Keratinocyte (primary cell): Measurements from ENCODE around the gene PPP1R3C. TPM values are rescaled to one million over a fixed set of nuclear protein-coding genes. Genes with fewer than 3 reads are reported as not detected.
A peak's percentile ranks its signal among the peaks of the same experiment; 100 is the strongest.

Experiments
- DNase-seq: peaks from one replicate; pipeline ENCODE4 v3.0.0-alpha.2; 2011; ENCODE audit warnings: low read depth, missing footprints, low spot score
- FAIRE-seq: peaks from 2 replicates; lab custom pipeline; 2011; peaks lifted over from hg19 to GRCh38; lab: Jason Lieb, UNC
- H2AFZ ChIP-seq: 2 replicates; pipeline ENCODE4 v1.6.0; 2012; ENCODE audit warnings: low read length, control low read depth, inconsistent platforms; ENCODE audit not compliant: control insufficient read depth
- H3K27ac ChIP-seq: 2 replicates; pipeline ENCODE4 v1.5.1; 2011; ENCODE audit warnings: low read length; ENCODE audit not compliant: control insufficient read depth, insufficient read depth
- H3K27me3 ChIP-seq: 3 replicates; pipeline ENCODE4 v1.6.0; 2011; ENCODE audit warnings: low read length; ENCODE audit not compliant: control insufficient read depth, insufficient read depth; ENCODE audit errors: extremely low read depth
- H3K36me3 ChIP-seq, 2 experiments: 2 replicates in 1 of 2; 3 replicates in 1 of 2; pipeline ENCODE4 v1.5.1; 2011; ENCODE audit warnings: low read length in 2 of 2, mild to moderate bottlenecking in 1 of 2; ENCODE audit not compliant: control insufficient read depth in 2 of 2, insufficient read depth in 2 of 2; ENCODE audit errors: extremely low read depth in 1 of 2
- H3K4me1 ChIP-seq: 3 replicates; pipeline ENCODE4 v1.5.1; 2011; ENCODE audit warnings: low read length; ENCODE audit not compliant: control insufficient read depth, insufficient read depth; ENCODE audit errors: extremely low read depth
- H3K4me2 ChIP-seq: 3 replicates; pipeline ENCODE4 v1.6.0; 2011; ENCODE audit warnings: low read depth, low read length; ENCODE audit not compliant: control insufficient read depth, insufficient read depth; ENCODE audit errors: extremely low read depth
- H3K4me3 ChIP-seq, 3 experiments: fragments of 200-600 bp in 1 of 3; sonication (generic) in 1 of 3; 2 replicates in 2 of 3; 3 replicates in 1 of 3; pipeline ENCODE4 v1.5.1; 2011 to 2016; ENCODE audit warnings: low read length in 3 of 3, mild to moderate bottlenecking in 3 of 3, control low read depth in 2 of 3, inconsistent platforms in 1 of 3, low read depth in 1 of 3, mixed read lengths in 1 of 3, mixed run types in 1 of 3, moderate library complexity in 1 of 3; ENCODE audit not compliant: control insufficient read depth in 2 of 3, insufficient read depth in 2 of 3; ENCODE audit errors: extremely low read depth in 1 of 3
- H3K79me2 ChIP-seq: 2 replicates; pipeline ENCODE4 v1.6.0; 2012; ENCODE audit warnings: low read length; ENCODE audit not compliant: control insufficient read depth, insufficient read depth
- H3K9ac ChIP-seq: 3 replicates; pipeline ENCODE4 v1.6.0; 2011; ENCODE audit warnings: low read length; ENCODE audit not compliant: control insufficient read depth, insufficient read depth; ENCODE audit errors: extremely low read depth
- H3K9me1 ChIP-seq: 3 replicates; pipeline ENCODE4 v1.6.0; 2011; ENCODE audit warnings: low read length; ENCODE audit not compliant: control insufficient read depth, insufficient read depth; ENCODE audit errors: extremely low read depth
- H3K9me3 ChIP-seq: 2 replicates; pipeline ENCODE4 v1.5.1; 2012; ENCODE audit warnings: low read depth, low read length; ENCODE audit not compliant: control insufficient read depth
- H4K20me1 ChIP-seq: 3 replicates; pipeline ENCODE4 v1.6.0; 2011; ENCODE audit warnings: low read length; ENCODE audit not compliant: control insufficient read depth, insufficient read depth; ENCODE audit errors: extremely low read depth
- EZH2 ChIP-seq: IDR thresholded peaks from one replicate; pipeline ENCODE4 v1.6.1; 2012; ENCODE audit warnings: inconsistent platforms, mild to moderate bottlenecking, low read length, moderate library complexity
- dilution Hi-C: fragments of 300-500 bp; cut with MboI; formaldehyde crosslinking; loops from one replicate; pipeline ENCODE4 v1.7.0; 2020; ENCODE audit warnings: low sequenced_read_pairs; ENCODE audit not compliant: extremely low pct_ligation_motif_present
- polyA plus RNA-seq, 5 experiments: library from polyadenylated mRNA; depleted of rRNA in 3 of 5; stranded (reverse) in 3 of 5; stranded (forward) in 1 of 5; unstranded in 1 of 5; fragments of >200 nt; gene quantifications; 1 replicate in 1 of 5; 2 replicates in 3 of 5; 3 replicates in 1 of 5; pipeline versions ENCODE4 v1.2.1 to v1.2.3, GENCODE V29; 2011 to 2012; ENCODE audit warnings: missing spikeins in 2 of 5, low read depth in 1 of 5, low replicate concordance in 1 of 5
- TF ChIP-seq, protein P1 (sequence below), 3 experiments: IDR thresholded peaks in 1 of 3; conservative IDR thresholded peaks in 1 of 3; optimal IDR thresholded peaks in 1 of 3; 2 replicates in 2 of 3; 3 replicates in 1 of 3; pipeline versions ENCODE3 to v1.5.1; 2011; ENCODE audit warnings: low read length in 3 of 3, mild to moderate bottlenecking in 3 of 3, moderate library complexity in 2 of 3, control low read depth in 1 of 3, inconsistent platforms in 1 of 3; ENCODE audit not compliant: insufficient read depth in 2 of 3; ENCODE audit errors: extremely low read depth in 1 of 3

PPP1R3C gene
- polyA plus RNA-seq, 1 donor (not counting 4 experiments of a cell fraction or from before 2014, with no cell fraction given), result 7.3 TPM

DNA sequence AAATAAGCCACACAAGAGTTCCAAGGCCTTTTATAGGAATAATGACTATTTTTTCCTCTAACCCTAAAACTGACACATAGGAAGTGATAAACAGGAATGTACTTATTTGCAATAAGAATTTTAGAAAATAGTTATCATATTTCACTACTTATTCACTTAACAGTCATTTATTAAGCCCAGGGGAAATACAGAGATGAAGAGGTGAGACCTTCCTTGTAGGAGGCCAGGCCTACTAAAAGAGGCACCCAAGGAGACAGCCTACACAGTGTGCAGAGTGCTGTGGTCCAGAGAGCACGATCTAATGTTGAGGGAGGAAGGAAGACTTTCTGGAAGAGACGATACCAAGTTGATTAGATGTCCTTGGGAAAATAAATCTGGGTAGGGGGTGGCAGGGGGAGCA, 45.0 kb upstream of the PPP1R3C start:
- Histone ChIP-seq H3K27ac (no peak overlapping the region), H3K4me2 (no peak overlapping the region), H3K9me1 (no peaks in the 10 kb centered on the region), H3K9ac (no peak overlapping the region), H3K4me1 (peaks cover 22% of the 10 kb centered on the region), H3K36me3 (no peaks in the 10 kb centered on the region), H3K79me2 (no peaks in the 10 kb centered on the region), H3K9me3 (no peaks in the 10 kb centered on the region), H2AFZ (no peak overlapping the region), H4K20me1 (no peaks in the 10 kb centered on the region), H3K27me3 (no peaks in the 10 kb centered on the region), H3K4me3 (no peak overlapping the region)
- DNase-seq, result no peak
- dilution Hi-C loops, result no loop called here
- FAIRE-seq, result no peak
- TF ChIP-seq, protein P1, sequence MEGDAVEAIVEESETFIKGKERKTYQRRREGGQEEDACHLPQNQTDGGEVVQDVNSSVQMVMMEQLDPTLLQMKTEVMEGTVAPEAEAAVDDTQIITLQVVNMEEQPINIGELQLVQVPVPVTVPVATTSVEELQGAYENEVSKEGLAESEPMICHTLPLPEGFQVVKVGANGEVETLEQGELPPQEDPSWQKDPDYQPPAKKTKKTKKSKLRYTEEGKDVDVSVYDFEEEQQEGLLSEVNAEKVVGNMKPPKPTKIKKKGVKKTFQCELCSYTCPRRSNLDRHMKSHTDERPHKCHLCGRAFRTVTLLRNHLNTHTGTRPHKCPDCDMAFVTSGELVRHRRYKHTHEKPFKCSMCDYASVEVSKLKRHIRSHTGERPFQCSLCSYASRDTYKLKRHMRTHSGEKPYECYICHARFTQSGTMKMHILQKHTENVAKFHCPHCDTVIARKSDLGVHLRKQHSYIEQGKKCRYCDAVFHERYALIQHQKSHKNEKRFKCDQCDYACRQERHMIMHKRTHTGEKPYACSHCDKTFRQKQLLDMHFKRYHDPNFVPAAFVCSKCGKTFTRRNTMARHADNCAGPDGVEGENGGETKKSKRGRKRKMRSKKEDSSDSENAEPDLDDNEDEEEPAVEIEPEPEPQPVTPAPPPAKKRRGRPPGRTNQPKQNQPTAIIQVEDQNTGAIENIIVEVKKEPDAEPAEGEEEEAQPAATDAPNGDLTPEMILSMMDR (optimal IDR thresholded peaks at IDR 0.05 in 1 of 3, IDR thresholded peaks at IDR 0.05 in 1 of 3, conservative IDR thresholded peaks at IDR 0.05 in 1 of 3; ENCODE audit: extremely low read depth in 1 of 3, insufficient read depth in 2 of 3, low read length in 3 of 3), result no peak
- TF ChIP-seq EZH2, result no peak

DNA sequence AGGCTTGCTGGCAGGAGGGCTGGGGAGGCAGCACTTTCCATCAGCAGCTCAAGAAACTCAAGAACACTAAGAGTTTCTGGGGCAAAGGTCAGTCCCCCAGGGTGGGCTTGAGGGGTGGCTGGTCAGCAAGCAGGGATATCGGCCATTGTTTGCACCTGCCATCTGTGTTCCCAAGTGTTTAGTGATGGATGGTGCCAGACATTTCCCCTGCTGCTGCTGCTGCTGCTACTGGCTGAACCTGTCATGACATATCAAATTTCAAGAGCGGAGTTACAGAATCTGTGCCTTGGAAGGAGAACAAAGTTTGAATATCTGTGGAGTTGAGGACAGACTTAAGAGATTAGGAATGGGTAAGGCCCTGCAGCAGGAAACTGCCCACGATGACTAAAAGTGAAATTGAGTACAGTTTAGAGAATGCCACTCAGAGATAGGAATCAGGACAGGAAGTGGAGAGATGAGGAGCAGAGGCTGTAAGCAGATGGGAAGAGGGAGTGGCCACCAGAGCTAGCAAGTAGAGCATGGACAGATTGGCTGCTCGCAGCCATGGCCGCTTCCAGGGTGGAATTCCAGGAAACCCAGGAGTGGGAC, 39.2 kb upstream of the PPP1R3C start:
- no peaks in the 10 kb centered on the region for H3K79me2 ChIP-seq
- dilution Hi-C loops, result no loop called here
- TF ChIP-seq, protein P1 (optimal IDR thresholded peaks at IDR 0.05 in 1 of 3, IDR thresholded peaks at IDR 0.05 in 1 of 3, conservative IDR thresholded peaks at IDR 0.05 in 1 of 3; ENCODE audit: extremely low read depth in 1 of 3, insufficient read depth in 2 of 3, low read length in 3 of 3), result no peak
- TF ChIP-seq EZH2, result no peak
- H3K4me3 ChIP-seq, result no peak overlapping the region
- no peaks in the 10 kb centered on the region for H3K9me1 ChIP-seq
- DNase-seq (no peak), FAIRE-seq (peak; percentile 95)
- H2AFZ ChIP-seq, result peak overlapping the region; percentile 80
- H3K27me3 ChIP-seq, result no peaks in the 10 kb centered on the region
- H3K36me3 ChIP-seq, result no peaks in the 10 kb centered on the region
- H3K27ac ChIP-seq, result no peak overlapping the region
- H3K4me1 ChIP-seq, result peaks cover 12% of the 10 kb centered on the region
- H3K4me2 ChIP-seq, result peak overlapping the region; percentile 56
- H3K9ac ChIP-seq, result no peak overlapping the region
- H4K20me1 ChIP-seq, result no peaks in the 10 kb centered on the region
- no peaks in the 10 kb centered on the region for H3K9me3 ChIP-seq
